NCI-H524 (cell line): Measurements from ENCODE around the gene FCER1G.

ENCODE experiments used
- DNase-seq, 2 experiments: peaks; one replicate each; lab custom pipeline; 2025; lab: John Stamatoyannopoulos, UW

Gene FCER1G

GRCh38 chr1:161266202-161266601 is 51.1 kb downstream of the FCER1G start:
- DNase-seq, result no peak

- DNase-seq, result no peak
Measured at GRCh38 chr1:161266836-161267235, 51.7 kb downstream of the FCER1G start.

GRCh38 chr1:161267321-161267720 is 52.2 kb downstream of the FCER1G start:
- no peak for DNase-seq
